ENCODE measurements around the gene GRIK1.

GRIK1 gene

DNA sequence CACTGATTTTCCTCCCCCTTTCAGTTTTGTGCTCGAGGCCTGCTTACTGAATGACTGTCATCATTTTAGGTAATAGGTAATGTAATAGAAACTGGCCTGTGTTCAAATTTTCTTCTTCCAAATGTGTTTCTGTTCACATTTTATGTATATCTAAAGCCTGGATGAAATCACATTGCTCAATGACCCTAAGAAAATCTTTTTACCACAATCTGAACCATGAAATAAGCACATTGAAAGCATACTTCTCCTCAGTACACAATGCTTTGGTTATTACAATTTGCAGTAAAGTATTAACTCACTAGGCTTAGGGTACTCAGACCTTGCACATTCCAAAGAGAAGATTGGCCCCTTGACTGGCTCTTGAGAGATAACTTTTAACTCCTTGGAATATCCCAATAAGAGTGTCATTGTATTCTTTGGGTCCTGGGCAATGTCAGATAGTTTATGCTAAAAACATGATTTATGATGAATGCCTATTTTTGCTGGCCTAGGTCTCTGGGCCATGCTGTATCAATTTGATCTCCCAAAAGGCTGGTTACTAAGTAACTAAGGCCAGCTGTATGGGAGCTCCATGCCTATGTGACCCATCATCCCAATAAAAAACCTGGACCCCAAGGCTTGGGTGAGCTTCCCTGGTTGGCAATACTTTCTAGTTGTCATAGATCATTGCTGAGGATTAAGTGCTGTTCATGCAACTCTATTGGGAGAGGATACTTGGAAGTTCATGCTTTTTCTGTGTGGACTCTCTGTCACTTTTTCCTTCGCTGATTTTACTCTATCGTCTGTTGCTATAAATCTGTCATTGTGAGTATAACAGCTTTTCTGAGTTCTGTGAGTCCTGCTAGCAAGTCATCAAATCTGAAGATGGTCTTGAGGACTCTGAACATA, 293.9 kb downstream of the GRIK1 start:
- Histone ChIP-seq H3K9ac (ENCODE audit: low read length in 2 of 2) (no peak overlapping the region), H3K36me3 (ENCODE audit: control insufficient read depth in 2 of 2, insufficient read depth in 2 of 2, low read length in 2 of 2) (no peaks in the 10 kb centered on the region), H3K4me3 (ENCODE audit: low read length in 2 of 2) (no peak overlapping the region), H3K27me3 (ENCODE audit: control insufficient read depth in 1 of 2, insufficient read depth in 2 of 2, low read length in 2 of 2) (no peaks in the 10 kb centered on the region), H3K27ac (ENCODE audit: low read length) (no peak overlapping the region), H3K4me1 (ENCODE audit: control insufficient read depth, insufficient read depth, low read length) (no peaks in the 10 kb centered on the region), H3K9me3 (ENCODE audit: control insufficient read depth in 2 of 2, low read length in 2 of 2) (no peaks in the 10 kb centered on the region)

DNA sequence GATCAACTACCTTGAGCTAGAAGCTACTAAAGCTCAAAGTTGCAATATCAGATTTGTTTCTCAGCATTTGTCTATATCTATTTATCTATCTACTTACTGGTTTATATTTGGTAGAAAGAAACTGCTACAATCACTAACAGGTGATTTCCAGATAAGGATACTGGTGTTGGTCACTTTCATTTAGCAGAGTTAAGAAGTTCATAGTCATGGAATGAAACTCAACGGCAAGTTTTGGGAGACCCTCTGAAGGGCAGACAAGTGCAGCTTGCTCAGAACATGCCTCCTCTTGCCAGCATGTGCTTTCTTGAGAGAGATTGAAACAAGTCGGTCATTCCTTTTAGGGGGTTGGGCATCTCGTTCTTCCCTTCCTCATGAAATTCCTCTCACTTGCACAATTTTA, 296.5 kb downstream of the GRIK1 start:
- Histone ChIP-seq H3K27me3 (ENCODE audit: control insufficient read depth in 1 of 2, insufficient read depth in 2 of 2, low read length in 2 of 2) (no peaks in the 10 kb centered on the region), H3K9ac (ENCODE audit: low read length in 2 of 2) (no peak overlapping the region), H3K27ac (ENCODE audit: low read length) (no peak overlapping the region), H3K4me3 (ENCODE audit: low read length in 2 of 2) (no peak overlapping the region), H3K36me3 (ENCODE audit: control insufficient read depth in 2 of 2, insufficient read depth in 2 of 2, low read length in 2 of 2) (no peaks in the 10 kb centered on the region), H3K4me1 (ENCODE audit: control insufficient read depth, insufficient read depth, low read length) (no peaks in the 10 kb centered on the region), H3K9me3 (ENCODE audit: control insufficient read depth in 2 of 2, low read length in 2 of 2) (no peaks in the 10 kb centered on the region)

DNA sequence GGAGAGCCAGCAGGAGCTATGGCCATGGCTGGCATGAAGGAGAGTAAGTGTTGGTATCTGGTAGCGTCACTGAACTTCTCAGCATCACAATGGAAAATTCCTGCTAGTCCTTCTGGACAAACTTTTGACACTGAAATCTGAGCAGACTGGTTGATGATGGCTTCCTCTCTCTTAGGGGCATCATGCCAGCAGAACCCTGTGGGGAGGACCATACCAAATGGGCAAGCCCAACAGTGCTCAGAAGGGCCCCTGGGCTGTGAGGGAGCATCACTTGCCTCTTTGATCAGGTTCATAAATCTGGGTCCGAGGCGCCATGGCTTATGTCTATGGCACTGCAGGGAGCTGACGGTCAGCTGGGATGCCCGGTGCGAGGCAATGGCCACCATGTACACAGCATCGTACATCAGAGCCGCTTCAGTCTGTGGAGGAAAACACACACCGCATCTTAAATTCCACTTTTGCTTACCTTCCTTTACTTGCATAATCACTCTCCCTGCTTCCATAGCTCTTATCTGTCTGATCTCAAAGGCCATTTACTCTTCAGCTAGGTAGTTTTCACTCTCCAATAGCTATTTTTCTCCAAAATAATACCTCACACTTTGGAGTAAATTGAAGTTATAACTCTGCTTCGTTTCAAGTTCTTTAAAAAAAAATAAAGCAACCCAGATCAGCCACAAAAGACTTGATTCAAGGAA, 297.1 kb downstream of the GRIK1 start:
- Histone ChIP-seq H3K9me3 (ENCODE audit: control insufficient read depth in 2 of 2, low read length in 2 of 2) (no peaks in the 10 kb centered on the region), H3K9ac (ENCODE audit: low read length in 2 of 2) (no peak overlapping the region), H3K36me3 (ENCODE audit: control insufficient read depth in 2 of 2, insufficient read depth in 2 of 2, low read length in 2 of 2) (no peaks in the 10 kb centered on the region), H3K4me1 (ENCODE audit: control insufficient read depth, insufficient read depth, low read length) (no peaks in the 10 kb centered on the region), H3K27ac (ENCODE audit: low read length) (no peak overlapping the region), H3K27me3 (ENCODE audit: control insufficient read depth in 1 of 2, insufficient read depth in 2 of 2, low read length in 2 of 2) (no peaks in the 10 kb centered on the region), H3K4me3 (ENCODE audit: low read length in 2 of 2) (no peak overlapping the region)

DNA sequence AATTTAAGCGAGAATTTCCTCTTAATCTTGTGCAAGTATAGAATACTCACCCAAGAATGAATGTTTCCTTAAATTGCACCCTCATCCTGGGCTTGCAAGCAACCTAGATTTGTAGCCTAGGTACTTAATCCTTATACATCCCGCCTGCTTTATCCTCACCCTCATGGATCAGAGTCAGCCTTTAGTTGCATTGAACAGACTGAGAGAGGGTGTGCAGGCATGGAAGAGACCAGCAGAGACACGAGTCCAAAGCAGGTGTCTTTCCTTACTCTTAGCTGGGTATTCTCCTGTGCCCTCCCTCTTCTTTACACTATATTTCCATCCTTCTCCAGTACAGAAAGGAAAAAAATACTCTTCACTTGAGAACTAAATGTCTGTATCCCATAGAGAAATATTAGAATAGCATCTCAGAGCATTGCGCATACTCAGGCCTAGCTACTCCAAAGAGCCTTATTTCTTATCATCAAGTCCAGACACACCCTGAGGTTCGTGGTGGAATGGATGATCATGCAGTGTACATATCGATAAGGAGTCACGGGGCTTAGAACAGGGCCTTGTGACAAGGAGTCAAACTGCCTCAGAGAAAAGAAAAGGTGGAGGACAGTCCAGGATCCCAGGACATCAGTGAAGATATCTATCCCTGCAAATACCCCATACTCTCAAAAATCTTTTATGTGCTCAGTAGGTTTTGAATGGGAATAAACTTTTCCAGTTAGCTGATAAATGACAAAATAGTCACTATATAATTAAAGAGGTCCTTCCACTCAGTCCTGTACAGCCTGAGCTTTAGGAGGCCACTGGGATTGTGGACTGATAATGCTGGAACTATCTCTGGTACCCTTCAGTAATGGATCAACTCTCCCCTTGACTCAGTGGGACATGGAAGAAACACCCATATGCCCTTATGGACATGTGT, 297.9 kb downstream of the GRIK1 start:
- H3K4me1 ChIP-seq (ENCODE audit: control insufficient read depth, insufficient read depth, low read length): no peaks in the 10 kb centered on the region

DNA sequence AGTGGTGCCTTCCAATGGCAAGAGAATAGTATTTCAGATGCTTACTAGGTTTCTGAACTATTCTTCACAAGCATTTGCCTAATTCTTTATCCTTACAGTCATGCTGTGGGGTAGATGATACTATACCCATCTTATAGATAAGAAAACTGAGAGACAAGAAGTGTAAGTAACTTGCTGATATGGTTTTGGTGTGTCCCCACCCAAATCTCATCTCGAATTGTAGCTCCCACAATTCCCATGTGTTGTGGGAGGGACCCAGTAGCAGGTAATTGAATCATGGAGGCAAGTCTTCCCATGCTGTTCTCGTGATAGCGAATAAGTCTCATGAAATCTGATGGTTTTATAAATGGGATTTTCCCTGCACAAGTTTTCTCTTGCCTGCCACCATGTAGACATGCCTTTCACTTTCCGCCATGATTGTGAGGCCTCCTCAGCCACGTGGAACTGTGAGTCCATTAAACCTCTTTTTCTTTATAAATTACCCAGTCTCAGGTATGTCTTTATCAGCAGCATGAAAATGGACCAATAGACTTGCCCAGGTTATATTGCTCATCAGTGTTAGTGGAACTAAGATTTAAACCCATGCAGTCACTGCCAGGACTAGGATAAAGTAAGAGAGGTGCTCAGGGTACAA, 298.7 kb downstream of the GRIK1 start:
- no peak overlapping the region for H3K9ac ChIP-seq (ENCODE audit: low read length in 2 of 2)
- no peaks in the 10 kb centered on the region for H3K36me3 ChIP-seq (ENCODE audit: control insufficient read depth in 2 of 2, insufficient read depth in 2 of 2, low read length in 2 of 2)
- H3K9me3 ChIP-seq (ENCODE audit: control insufficient read depth in 2 of 2, low read length in 2 of 2): no peaks in the 10 kb centered on the region
- H3K27ac ChIP-seq (ENCODE audit: low read length): no peak overlapping the region
- no peaks in the 10 kb centered on the region for H3K4me1 ChIP-seq (ENCODE audit: control insufficient read depth, insufficient read depth, low read length)
- no peak overlapping the region for H3K4me3 ChIP-seq (ENCODE audit: low read length in 2 of 2)
- no peaks in the 10 kb centered on the region for H3K27me3 ChIP-seq (ENCODE audit: control insufficient read depth in 1 of 2, insufficient read depth in 2 of 2, low read length in 2 of 2)

More for the DNA sequence above, 297.9 kb downstream of the GRIK1 start:
- H3K27ac ChIP-seq (ENCODE audit: low read length): no peak overlapping the region
- H3K9me3 ChIP-seq (ENCODE audit: control insufficient read depth in 2 of 2, low read length in 2 of 2): no peaks in the 10 kb centered on the region
- no peaks in the 10 kb centered on the region for H3K36me3 ChIP-seq (ENCODE audit: control insufficient read depth in 2 of 2, insufficient read depth in 2 of 2, low read length in 2 of 2)
- H3K27me3 ChIP-seq (ENCODE audit: control insufficient read depth in 1 of 2, insufficient read depth in 2 of 2, low read length in 2 of 2): no peaks in the 10 kb centered on the region
- no peak overlapping the region for H3K9ac ChIP-seq (ENCODE audit: low read length in 2 of 2)
- no peak overlapping the region for H3K4me3 ChIP-seq (ENCODE audit: low read length in 2 of 2)

DNA sequence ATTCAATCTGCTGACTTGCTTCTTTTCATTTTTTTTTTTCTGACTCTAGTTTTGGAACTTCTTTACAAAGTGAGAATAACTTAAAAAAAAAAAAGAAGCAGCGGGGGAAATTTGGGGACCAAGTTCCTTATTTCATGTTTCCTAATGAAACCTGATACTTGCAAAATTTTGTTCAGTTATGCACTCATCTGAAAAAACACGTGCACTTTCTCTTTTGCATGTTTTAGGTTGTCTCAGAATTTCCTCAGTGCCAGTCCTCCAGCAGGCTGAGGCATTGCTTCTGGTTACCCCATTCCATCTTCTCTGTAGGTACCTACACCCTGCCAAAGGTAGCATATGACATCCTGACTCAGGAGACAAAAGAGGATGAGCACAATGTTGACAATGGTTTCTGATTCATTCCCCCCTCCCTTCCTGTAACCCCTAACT, 299.7 kb downstream of the GRIK1 start:
- Histone ChIP-seq H3K27ac (ENCODE audit: low read length) (no peak overlapping the region), H3K4me1 (ENCODE audit: control insufficient read depth, insufficient read depth, low read length) (no peaks in the 10 kb centered on the region), H3K9ac (ENCODE audit: low read length in 2 of 2) (no peak overlapping the region), H3K9me3 (ENCODE audit: control insufficient read depth in 2 of 2, low read length in 2 of 2) (no peaks in the 10 kb centered on the region), H3K36me3 (ENCODE audit: control insufficient read depth in 2 of 2, insufficient read depth in 2 of 2, low read length in 2 of 2) (no peaks in the 10 kb centered on the region), H3K4me3 (ENCODE audit: low read length in 2 of 2) (no peak overlapping the region), H3K27me3 (ENCODE audit: control insufficient read depth in 1 of 2, insufficient read depth in 2 of 2, low read length in 2 of 2) (no peaks in the 10 kb centered on the region)

DNA sequence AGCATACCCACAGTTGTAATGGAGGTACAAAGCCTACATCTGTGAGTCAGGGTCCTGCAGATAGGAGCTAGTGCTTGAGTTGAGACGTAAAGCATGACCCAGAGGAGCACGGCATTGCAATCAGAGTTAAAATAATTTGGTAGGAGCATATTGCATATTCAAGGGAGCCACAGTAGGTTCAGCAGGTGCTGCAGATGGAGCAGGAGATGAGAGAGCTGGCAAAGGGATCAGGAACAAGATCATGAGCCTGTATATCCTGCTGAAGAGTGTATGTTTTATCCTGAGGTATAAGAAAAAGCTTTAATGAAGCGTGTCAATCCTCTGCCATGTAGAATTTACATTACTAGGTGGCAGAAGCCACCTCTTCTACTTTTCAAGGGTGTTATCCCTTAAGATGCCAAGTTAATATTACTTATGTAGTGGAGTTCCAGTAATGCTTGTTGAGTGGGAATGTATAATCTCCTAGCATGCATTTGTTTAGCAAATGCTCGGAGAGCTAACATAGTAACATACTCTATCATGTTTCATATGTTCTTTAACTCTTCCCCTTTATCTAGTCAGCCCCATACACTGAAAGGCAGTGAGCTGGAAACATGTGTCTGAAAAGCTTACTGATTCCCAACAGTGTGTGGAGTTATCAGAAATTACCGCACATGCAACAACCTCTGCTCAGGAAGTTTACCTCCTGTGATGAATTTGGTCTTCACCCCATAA, 300.3 kb downstream of the GRIK1 start:
- H3K4me1 ChIP-seq (ENCODE audit: control insufficient read depth, insufficient read depth, low read length): no peaks in the 10 kb centered on the region
- H3K4me3 ChIP-seq (ENCODE audit: low read length in 2 of 2): no peak overlapping the region
- H3K27me3 ChIP-seq (ENCODE audit: control insufficient read depth in 1 of 2, insufficient read depth in 2 of 2, low read length in 2 of 2): no peaks in the 10 kb centered on the region
- H3K9ac ChIP-seq (ENCODE audit: low read length in 2 of 2): no peak overlapping the region
- no peaks in the 10 kb centered on the region for H3K36me3 ChIP-seq (ENCODE audit: control insufficient read depth in 2 of 2, insufficient read depth in 2 of 2, low read length in 2 of 2)
- H3K9me3 ChIP-seq (ENCODE audit: control insufficient read depth in 2 of 2, low read length in 2 of 2): no peaks in the 10 kb centered on the region
- H3K27ac ChIP-seq (ENCODE audit: low read length): no peak overlapping the region

DNA sequence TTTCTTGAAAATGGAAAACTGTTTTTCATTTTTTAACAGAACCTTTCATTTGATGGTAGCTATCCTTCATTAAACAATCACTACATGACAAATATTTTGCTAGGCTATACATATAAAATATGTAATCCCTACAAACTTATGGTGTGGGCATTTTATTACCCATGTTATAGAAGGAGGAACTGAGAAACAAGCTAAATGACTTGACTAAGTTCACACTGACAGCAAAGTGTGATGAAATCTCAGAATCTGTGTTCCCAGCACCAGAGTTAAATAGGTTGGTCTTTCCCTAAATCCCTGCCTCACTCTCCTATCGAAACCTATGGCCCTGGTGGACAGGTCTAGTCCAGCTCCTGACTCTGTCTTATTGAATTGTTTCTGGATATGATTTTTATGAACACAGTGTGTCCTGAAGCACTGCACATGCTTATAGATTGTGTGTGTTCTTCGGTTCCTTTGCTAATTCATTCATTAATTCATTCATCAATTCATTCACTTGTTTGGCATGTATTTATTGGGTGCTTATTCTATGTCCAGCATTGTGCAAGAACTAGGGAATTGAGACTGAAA, 301.0 kb downstream of the GRIK1 start:
- Histone ChIP-seq H3K27ac (ENCODE audit: low read length) (no peak overlapping the region), H3K9me3 (ENCODE audit: control insufficient read depth in 2 of 2, low read length in 2 of 2) (no peaks in the 10 kb centered on the region)

DNA sequence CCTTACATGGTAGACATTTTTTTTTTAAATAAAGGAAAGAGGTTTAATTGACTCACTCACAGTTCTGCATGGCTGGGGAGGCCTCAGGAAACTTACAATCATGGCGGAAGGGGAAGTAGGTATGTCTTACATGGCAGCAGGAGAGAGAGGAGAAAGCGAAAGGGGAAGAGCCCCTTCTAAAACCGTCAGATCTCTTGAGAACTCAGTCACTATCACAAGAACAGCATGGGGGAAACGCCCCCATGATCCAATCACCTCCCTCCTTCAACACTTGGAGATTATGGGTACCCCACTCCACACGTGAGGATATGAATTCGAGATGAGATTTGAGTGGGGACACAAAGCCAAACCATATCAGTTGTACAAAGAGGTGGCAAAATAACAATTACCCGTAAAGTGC, 301.7 kb downstream of the GRIK1 start:
- Histone ChIP-seq H3K36me3 (ENCODE audit: control insufficient read depth in 2 of 2, insufficient read depth in 2 of 2, low read length in 2 of 2) (no peaks in the 10 kb centered on the region), H3K27me3 (ENCODE audit: control insufficient read depth in 1 of 2, insufficient read depth in 2 of 2, low read length in 2 of 2) (no peaks in the 10 kb centered on the region), H3K9ac (ENCODE audit: low read length in 2 of 2) (no peak overlapping the region), H3K4me3 (ENCODE audit: low read length in 2 of 2) (no peak overlapping the region), H3K9me3 (ENCODE audit: control insufficient read depth in 2 of 2, low read length in 2 of 2) (no peaks in the 10 kb centered on the region), H3K27ac (ENCODE audit: low read length) (no peak overlapping the region), H3K4me1 (ENCODE audit: control insufficient read depth, insufficient read depth, low read length) (no peaks in the 10 kb centered on the region)

More for the DNA sequence above, 301.0 kb downstream of the GRIK1 start:
- no peaks in the 10 kb centered on the region for H3K27me3 ChIP-seq (ENCODE audit: control insufficient read depth in 1 of 2, insufficient read depth in 2 of 2, low read length in 2 of 2)
- no peak overlapping the region for H3K9ac ChIP-seq (ENCODE audit: low read length in 2 of 2)
- no peak overlapping the region for H3K4me3 ChIP-seq (ENCODE audit: low read length in 2 of 2)
- no peaks in the 10 kb centered on the region for H3K4me1 ChIP-seq (ENCODE audit: control insufficient read depth, insufficient read depth, low read length)
- no peaks in the 10 kb centered on the region for H3K36me3 ChIP-seq (ENCODE audit: control insufficient read depth in 2 of 2, insufficient read depth in 2 of 2, low read length in 2 of 2)

Data from stomach smooth muscle (tissue), 2 donors.